SU-DHL-6 (cell line): ENCODE results near the gene CLMN.
"Not testable (repeated sequence)": the region's sequence is repeated elsewhere in the genome, so short reads cannot be mapped to it uniquely, and the experiment has no call there.

Experiments
- CTCF ChIP-seq: fragments of 200-600 bp; sonication (generic); IDR thresholded peaks from one replicate; pipeline ENCODE4 v1.5.1; 2017; ENCODE audit warnings: antibody characterized with exemption, mild to moderate bottlenecking, low read length, moderate library complexity; ENCODE audit not compliant: insufficient read depth, poor library complexity, severe bottlenecking
- EZH2phosphoT487 ChIP-seq: fragments of 200-600 bp; sonication (generic), shearing (Covaris generic); conservative IDR thresholded peaks from 2 replicates; pipeline ENCODE4 v1.6.1; 2018; ENCODE audit warnings: mild to moderate bottlenecking, antibody characterized with exemption, low read length, moderate library complexity, mixed read lengths

DNA sequence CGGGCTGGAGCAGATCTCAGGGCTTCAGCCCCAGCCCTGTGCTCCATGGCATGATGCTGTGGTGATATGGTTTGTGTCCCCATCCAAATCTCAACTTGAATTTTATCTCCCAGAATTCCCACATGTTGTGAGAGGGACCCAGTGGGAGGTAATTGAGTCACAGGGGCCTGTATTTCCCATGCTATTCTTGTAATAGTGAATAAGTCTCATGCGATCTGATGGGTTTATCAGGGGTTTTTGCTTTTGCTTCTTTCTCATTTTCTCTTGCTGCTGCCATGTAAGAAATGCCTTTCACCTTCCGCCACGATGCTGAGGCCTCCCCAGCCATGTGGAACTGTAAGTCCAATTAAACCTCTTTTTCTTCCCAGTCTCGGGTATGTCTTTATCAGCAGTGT lies 36.7 kb downstream of the CLMN start:
- TF ChIP-seq CTCF, EZH2phosphoT487: not testable (repeated sequence)
